ENCODE measurements around the gene CDH4. TPM values are rescaled to one million over a fixed set of nuclear protein-coding genes. Genes with fewer than 3 reads are reported as not detected.

The CDH4 gene
- total RNA-seq, 1 donor: 0.18 TPM

DNA sequence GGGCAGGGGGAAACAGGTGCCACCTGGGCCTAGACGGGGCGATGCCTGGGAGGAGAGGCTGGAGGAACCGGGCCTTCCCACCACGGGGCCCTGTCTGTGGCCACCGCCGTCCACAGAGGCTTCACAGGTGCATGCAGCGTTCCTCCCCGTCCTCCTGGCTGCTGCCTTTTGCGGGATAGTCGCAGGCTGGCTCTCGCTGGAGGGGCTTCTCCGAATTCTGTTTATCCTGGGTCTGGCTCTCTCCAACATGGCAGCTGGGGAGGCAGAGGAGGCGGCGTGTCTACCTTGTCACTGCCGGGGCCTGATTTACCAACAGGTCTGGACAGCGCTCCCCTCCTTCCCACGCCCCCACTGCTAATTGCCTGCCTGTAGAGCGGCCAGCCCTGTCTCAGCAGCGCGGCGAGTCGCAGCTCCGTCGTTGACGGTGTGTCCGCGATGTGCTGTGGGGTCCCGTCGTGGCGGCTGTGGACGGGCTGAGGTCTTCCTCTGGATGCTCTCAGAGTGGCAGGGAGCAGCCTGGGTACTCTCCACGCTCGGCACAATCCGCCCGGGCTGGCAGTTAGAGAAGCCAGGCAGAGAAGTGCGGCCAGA lies 550.8 kb downstream of the CDH4 start:
- TF ChIP-seq, protein P1, sequence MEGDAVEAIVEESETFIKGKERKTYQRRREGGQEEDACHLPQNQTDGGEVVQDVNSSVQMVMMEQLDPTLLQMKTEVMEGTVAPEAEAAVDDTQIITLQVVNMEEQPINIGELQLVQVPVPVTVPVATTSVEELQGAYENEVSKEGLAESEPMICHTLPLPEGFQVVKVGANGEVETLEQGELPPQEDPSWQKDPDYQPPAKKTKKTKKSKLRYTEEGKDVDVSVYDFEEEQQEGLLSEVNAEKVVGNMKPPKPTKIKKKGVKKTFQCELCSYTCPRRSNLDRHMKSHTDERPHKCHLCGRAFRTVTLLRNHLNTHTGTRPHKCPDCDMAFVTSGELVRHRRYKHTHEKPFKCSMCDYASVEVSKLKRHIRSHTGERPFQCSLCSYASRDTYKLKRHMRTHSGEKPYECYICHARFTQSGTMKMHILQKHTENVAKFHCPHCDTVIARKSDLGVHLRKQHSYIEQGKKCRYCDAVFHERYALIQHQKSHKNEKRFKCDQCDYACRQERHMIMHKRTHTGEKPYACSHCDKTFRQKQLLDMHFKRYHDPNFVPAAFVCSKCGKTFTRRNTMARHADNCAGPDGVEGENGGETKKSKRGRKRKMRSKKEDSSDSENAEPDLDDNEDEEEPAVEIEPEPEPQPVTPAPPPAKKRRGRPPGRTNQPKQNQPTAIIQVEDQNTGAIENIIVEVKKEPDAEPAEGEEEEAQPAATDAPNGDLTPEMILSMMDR (IDR thresholded peaks at IDR 0.05; ENCODE audit: insufficient read depth, low read length): no peak
- no peak overlapping the region for H3K4me3 ChIP-seq (ENCODE audit: low read depth, low read length)
- no peak for DNase-seq (ENCODE audit: low read depth)

DNA sequence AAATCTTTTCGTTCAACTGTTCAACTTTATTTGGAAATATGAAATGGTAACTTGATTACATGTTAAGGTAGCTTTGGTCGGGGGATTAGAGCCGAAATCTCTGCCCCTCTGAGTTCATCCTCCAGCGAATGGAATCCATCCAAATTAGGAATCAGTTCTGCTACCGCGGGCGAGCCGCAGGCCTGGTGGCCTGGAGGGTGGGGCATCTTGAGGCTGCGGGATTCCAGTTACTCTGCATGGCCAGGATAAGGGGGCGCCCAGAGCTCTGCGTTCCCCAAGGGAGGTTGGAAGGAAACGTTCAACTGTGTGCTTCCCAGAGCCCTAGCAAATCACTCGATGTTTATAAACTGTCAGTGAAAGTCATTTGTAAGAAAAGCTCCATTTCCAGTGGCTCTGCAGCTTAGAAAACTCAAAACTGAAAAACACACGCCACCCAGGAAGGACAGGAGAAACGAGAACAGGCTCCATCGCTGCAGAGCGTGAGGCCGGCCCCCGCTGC lies 551.4 kb downstream of the CDH4 start:
- TF ChIP-seq, protein P1 (IDR thresholded peaks at IDR 0.05; ENCODE audit: insufficient read depth, low read length): no peak
- no peak for DNase-seq (ENCODE audit: low read depth)
- H3K4me3 ChIP-seq (ENCODE audit: low read depth, low read length): no peak overlapping the region

DNA sequence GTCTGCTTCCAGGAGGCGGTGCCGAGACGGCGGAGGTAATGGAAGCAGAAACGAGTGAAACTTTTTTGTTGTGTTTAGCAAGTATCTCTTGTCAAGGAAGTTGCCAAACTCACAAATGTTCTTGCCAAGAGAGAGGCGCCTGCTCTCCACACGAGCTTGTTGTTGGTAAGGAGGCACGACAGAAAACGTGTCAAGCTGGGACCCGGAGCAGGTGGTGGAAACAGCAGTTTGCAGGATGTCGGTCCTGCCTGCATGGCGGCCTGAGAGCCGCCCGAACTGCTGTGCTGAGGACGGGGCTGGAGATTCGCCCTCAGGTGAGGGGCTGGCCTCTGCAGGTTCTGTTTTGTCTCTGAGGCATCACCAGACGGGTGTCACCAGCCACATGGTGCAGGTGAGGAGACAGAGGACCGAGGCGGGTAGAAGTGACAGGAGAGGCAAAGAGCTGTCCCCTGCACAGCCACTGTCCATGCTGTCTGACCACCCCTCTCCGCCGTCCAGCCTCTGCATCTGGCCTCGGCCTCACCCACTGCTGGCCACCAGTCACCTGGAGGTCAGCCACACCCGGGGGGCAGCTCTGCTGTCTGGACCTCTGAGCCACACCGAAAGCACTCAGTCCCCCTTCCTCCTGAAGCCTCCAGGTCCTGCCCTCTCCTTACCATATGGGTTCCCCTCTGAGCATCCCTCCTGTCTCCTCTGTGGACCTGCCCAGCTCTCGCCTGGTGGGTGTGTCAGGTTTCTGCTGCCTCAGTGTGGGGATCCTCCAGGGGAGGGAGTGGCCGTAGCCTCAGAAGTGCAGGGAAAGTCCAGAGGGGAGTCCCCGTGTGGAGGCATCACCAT lies 552.1 kb downstream of the CDH4 start:
- TF ChIP-seq, protein P1 (IDR thresholded peaks at IDR 0.05; ENCODE audit: insufficient read depth, low read length): no peak
- H3K4me3 ChIP-seq (ENCODE audit: low read depth, low read length): no peak overlapping the region
- DNase-seq (ENCODE audit: low read depth): peak; percentile 15

DNA sequence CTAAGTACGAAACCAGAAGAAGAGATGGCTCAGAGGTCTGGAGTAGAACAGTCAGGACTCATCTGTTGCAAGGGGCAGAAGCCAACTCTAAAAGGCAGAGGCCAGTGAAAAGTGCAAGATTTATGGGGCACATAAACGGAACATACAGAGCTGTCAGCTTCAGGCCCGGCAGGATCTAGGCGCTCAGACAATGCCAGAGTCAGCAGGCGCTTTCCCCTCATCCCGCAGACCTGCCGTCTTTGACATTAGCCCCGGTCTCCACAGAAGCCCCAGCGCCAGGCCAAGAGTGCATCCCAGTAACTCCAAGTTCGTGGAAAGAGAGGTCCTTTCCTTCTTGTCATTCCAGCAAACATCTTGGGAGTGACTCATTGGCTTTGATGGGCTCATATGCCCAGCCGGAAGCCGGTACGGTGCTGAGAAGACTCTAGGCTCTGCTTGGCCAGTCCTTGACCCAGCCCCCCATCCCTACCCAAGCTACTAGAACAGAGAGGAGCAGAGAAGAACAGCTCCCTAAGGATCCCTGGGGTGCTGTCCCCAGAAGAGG lies 552.8 kb downstream of the CDH4 start:
- DNase-seq (ENCODE audit: low read depth): no peak
- TF ChIP-seq, protein P1 (IDR thresholded peaks at IDR 0.05; ENCODE audit: insufficient read depth, low read length): no peak
- no peak overlapping the region for H3K4me3 ChIP-seq (ENCODE audit: low read depth, low read length)

DNA sequence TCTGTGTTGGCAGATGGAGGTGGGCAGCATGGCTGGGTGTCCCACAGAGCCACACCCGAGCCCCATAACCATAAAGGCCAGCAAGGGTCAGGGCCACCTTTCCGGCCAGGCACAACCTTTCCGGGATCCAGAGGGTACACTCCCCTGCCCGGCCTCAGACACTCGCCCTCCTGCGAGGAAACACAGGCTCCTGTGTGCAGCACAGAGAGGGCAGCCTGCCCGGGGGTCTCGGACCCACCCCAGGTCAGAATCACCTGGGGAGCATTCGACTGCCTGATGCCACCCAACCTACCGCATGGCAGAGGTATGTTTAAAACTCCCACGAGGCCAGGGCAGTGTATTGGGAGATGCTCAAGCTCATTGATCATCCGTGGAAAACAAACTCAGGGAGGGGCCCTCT lies 553.3 kb downstream of the CDH4 start:
- no peak overlapping the region for H3K4me3 ChIP-seq (ENCODE audit: low read depth, low read length)
- DNase-seq (ENCODE audit: low read depth): no peak
- TF ChIP-seq, protein P1 (IDR thresholded peaks at IDR 0.05; ENCODE audit: insufficient read depth, low read length): no peak

DNA sequence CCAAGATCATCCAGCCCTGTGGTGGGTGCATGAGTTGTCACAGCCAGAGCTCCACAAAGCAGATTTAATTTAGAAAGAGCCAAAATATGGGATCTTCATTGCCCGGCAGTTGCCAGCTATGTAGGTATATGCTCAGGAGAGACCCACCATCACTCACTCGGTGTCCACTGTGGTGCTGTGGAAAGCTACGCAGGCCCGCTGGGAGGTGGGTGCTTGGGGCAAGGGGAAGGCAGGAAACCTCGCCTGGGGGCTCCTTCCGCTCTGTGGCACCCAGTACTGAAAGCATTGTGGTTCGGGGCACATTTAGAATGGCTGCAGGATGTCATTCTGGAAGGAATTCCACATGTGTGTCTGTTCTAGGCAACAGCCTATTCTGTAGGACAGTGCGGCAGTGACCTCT lies 553.7 kb downstream of the CDH4 start:
- H3K4me3 ChIP-seq (ENCODE audit: low read depth, low read length): no peak overlapping the region
- DNase-seq (ENCODE audit: low read depth): no peak
- TF ChIP-seq, protein P1 (IDR thresholded peaks at IDR 0.05; ENCODE audit: insufficient read depth, low read length): no peak
